ENCODE data around the gene PDE11A. TPM values are rescaled to one million over a fixed set of nuclear protein-coding genes. Genes with fewer than 3 reads are reported as not detected.

The PDE11A gene
- total RNA-seq, 6 experiments from 2014 or later: 1.2 to 9.4 (median 6.3) TPM

GRCh38 chr2:177738461-177739235 is 333.9 kb downstream of the PDE11A start:
- ATAC-seq (no peak), DNase-seq (no peak)
- Histone ChIP-seq H3K36me3 (no peaks in the 10 kb centered on the region), H3K9me3 (no peaks in the 10 kb centered on the region), H3K27ac (no peak overlapping the region), H3K27me3 (no peaks in the 10 kb centered on the region), H3K4me3 (no peak overlapping the region), H3K4me1 (no peaks in the 10 kb centered on the region)
- intact Hi-C loops (cut with DNase I): no loop called here
- 52% methylated on average over 4 of the region's 7 CpGs for WGBS (ENCODE audit: insufficient coverage, low coverage, low lambda C conversion rate, missing lambda C conversion rate)
- TF ChIP-seq POLR2A (IDR thresholded peaks at IDR 0.05): no peak
- TF ChIP-seq, protein P1, sequence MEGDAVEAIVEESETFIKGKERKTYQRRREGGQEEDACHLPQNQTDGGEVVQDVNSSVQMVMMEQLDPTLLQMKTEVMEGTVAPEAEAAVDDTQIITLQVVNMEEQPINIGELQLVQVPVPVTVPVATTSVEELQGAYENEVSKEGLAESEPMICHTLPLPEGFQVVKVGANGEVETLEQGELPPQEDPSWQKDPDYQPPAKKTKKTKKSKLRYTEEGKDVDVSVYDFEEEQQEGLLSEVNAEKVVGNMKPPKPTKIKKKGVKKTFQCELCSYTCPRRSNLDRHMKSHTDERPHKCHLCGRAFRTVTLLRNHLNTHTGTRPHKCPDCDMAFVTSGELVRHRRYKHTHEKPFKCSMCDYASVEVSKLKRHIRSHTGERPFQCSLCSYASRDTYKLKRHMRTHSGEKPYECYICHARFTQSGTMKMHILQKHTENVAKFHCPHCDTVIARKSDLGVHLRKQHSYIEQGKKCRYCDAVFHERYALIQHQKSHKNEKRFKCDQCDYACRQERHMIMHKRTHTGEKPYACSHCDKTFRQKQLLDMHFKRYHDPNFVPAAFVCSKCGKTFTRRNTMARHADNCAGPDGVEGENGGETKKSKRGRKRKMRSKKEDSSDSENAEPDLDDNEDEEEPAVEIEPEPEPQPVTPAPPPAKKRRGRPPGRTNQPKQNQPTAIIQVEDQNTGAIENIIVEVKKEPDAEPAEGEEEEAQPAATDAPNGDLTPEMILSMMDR (IDR thresholded peaks at IDR 0.05): no peak

DNA sequence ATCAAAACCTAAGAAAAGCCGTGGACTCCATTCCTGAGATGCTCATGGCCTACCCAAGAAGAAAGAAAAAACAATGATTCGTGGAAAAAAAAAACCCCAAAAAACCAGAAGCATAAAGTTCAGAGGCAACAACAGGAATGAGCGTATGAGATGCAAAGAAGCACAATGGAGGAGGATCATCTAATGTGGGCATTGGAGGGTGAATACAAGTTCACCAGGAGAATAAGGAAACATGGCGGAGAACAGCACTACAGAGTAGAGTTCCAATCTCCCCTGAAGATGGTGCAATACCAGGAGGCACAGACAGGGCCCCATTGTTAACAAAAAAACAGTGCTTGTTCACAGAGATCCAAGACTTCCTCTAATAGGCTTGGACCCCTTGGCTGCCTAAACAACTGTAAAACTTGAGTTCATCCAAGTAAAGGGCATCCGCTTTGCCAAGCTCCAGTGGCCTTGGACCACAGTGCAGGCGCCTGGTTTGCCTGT is 337.2 kb downstream of the PDE11A start:
- 89% methylated on average over 4 of the region's 6 CpGs for WGBS (ENCODE audit: insufficient coverage, low coverage, low lambda C conversion rate, missing lambda C conversion rate)
- intact Hi-C loops (cut with DNase I): no loop called here
- ATAC-seq: no peak

GRCh38 chr2:177733322-177733855 is 339.2 kb downstream of the PDE11A start:
- ATAC-seq (no peak), DNase-seq (no peak)
- 90% methylated on average over 2 of the region's 2 CpGs for WGBS (ENCODE audit: insufficient coverage, low coverage, low lambda C conversion rate, missing lambda C conversion rate)
- Histone ChIP-seq H3K9me3 (no peaks in the 10 kb centered on the region), H3K4me3 (no peak overlapping the region), H3K27ac (no peak overlapping the region), H3K36me3 (no peaks in the 10 kb centered on the region), H3K27me3 (no peaks in the 10 kb centered on the region), H3K4me1 (no peaks in the 10 kb centered on the region)
- intact Hi-C loops (cut with DNase I): no loop called here
- TF ChIP-seq, protein P1 (IDR thresholded peaks at IDR 0.05): no peak
- TF ChIP-seq POLR2A (IDR thresholded peaks at IDR 0.05): no peak

More for the DNA sequence above, 337.2 kb downstream of the PDE11A start:
- Histone ChIP-seq H3K36me3 (no peaks in the 10 kb centered on the region), H3K9me3 (no peaks in the 10 kb centered on the region), H3K27ac (no peak overlapping the region), H3K27me3 (no peaks in the 10 kb centered on the region), H3K4me3 (no peak overlapping the region), H3K4me1 (no peaks in the 10 kb centered on the region)
- no peak for DNase-seq
- TF ChIP-seq, protein P1 (IDR thresholded peaks at IDR 0.05): no peak
- TF ChIP-seq POLR2A (IDR thresholded peaks at IDR 0.05): no peak

DNA sequence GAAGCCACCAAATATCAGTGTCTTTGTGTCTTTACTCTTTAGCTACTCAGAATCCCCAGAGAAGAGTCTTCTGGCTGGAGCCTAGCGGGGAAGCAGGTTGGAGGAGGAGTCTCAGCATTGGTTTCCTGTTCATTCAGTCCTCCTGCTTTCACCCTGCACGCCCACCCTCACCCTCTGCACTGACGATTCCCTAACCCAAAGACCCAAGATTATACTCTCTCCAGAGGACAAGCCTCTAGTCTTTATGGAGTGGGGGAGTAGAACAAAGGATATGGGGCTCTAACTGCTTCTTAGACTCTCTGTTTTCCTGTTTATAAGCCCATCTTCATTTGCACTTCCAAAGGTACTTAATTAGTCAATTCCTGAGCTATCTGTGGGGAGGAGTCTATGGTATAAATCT is 341.2 kb downstream of the PDE11A start:
- TF ChIP-seq, protein P1 (IDR thresholded peaks at IDR 0.05): no peak
- TF ChIP-seq POLR2A (IDR thresholded peaks at IDR 0.05): no peak
- DNase-seq: no peak
- no peak overlapping the region for H3K27ac ChIP-seq
- H3K36me3 ChIP-seq: no peaks in the 10 kb centered on the region
- ATAC-seq: no peak
- H3K4me1 ChIP-seq: no peaks in the 10 kb centered on the region
- H3K4me3 ChIP-seq: no peak overlapping the region
- H3K9me3 ChIP-seq: no peaks in the 10 kb centered on the region
- 54% methylated on average over 3 of the region's 3 CpGs for WGBS (ENCODE audit: insufficient coverage, low coverage, low lambda C conversion rate, missing lambda C conversion rate)
- no peaks in the 10 kb centered on the region for H3K27me3 ChIP-seq
- intact Hi-C loops (cut with DNase I): no loop called here
